Activated CD4-positive, alpha-beta T cell treated with anti-CD3 and anti-CD28 coated beads, Interleukin-2, Interleukin-4, amounts not matched to agents 100 ng/mL and 50 ng/mL, durations not matched to agents 16 hours and 8 hours (primary cell): ENCODE measurements around the gene COG5.

Experiments used
- DNase-seq: peaks from one replicate; pipeline ENCODE4 v3.0.0-alpha.2; 2020; ENCODE audit warnings: low spot score

COG5 gene

GRCh38 chr7:107563775-107564552 is at the start of gene COG5, which contains the start of gene DUS4L:
Gene COG5, minus strand, starts transcription at chr7:107563920. Its CDS starts 24 bp downstream, at chr7:107563896.
Gene DUS4L, plus strand, starts transcription at chr7:107563971. Its CDS starts 3,100 bp downstream, at chr7:107567071.
- peak; percentile 77 for DNase-seq

- DNase-seq: no peak
These were observed 49.7 kb upstream of the COG5 start for GRCh38 chr7:107613439-107613838.

GRCh38 chr7:107610323-107610722 is 46.6 kb upstream of the COG5 start:
- no peak for DNase-seq

GRCh38 chr7:107609811-107610261 is 46.1 kb upstream of the COG5 start:
- DNase-seq: no peak

GRCh38 chr7:107606303-107606702 is 42.6 kb upstream of the COG5 start:
- no peak for DNase-seq

GRCh38 chr7:107605218-107605815 is 41.6 kb upstream of the COG5 start:
- DNase-seq: peak; percentile 20

GRCh38 chr7:107600816-107601215 is 37.1 kb upstream of the COG5 start:
- DNase-seq: no peak

- DNase-seq: no peak
These were observed 35.5 kb upstream of the COG5 start for GRCh38 chr7:107599262-107599661.

GRCh38 chr7:107597953-107598352 is 34.2 kb upstream of the COG5 start:
- DNase-seq: no peak

- DNase-seq: no peak
These were observed 33.8 kb upstream of the COG5 start for GRCh38 chr7:107597582-107597916.

GRCh38 chr7:107596881-107597581 is 33.3 kb upstream of the COG5 start:
- no peak for DNase-seq

GRCh38 chr7:107594961-107595737 is 31.4 kb upstream of the COG5 start:
- no peak for DNase-seq

GRCh38 chr7:107593025-107593410 is 29.3 kb upstream of the COG5 start:
- DNase-seq: no peak

GRCh38 chr7:107592361-107593024 is 28.8 kb upstream of the COG5 start:
- no peak for DNase-seq

GRCh38 chr7:107591421-107591820 is 27.7 kb upstream of the COG5 start:
- DNase-seq: no peak

GRCh38 chr7:107588529-107589130 is 24.9 kb upstream of the COG5 start:
- no peak for DNase-seq

- DNase-seq: no peak
These were observed 21.0 kb upstream of the COG5 start for GRCh38 chr7:107584716-107585115.

- DNase-seq: no peak
These were observed 19.2 kb upstream of the COG5 start for GRCh38 chr7:107582875-107583274.

GRCh38 chr7:107581387-107582013 is 17.8 kb upstream of the COG5 start:
- no peak for DNase-seq

GRCh38 chr7:107580716-107581383 is 17.1 kb upstream of the COG5 start:
- no peak for DNase-seq
